ENCODE results near the gene FEV. TPM values are rescaled to one million over a fixed set of nuclear protein-coding genes. Genes with fewer than 3 reads are reported as not detected.

Gene FEV
- total RNA-seq, 4 donors from 2014 or later, result not detected

GRCh38 chr2:218984239-218985020 is 554 bp downstream of the FEV start:
- whole genome bisulfite sequencing, 2 donors, result 1 to 2% methylated on average over 48 to 50 of the region's 50 CpGs
- no peak overlapping the region for H3K4me3 ChIP-seq (ENCODE audit: low read depth, poor library complexity, severe bottlenecking)
- intact Hi-C loops (cut with DNase I; ENCODE audit: low total_unique reads), result no loop called here

GRCh38 chr2:218983934-218984238 is 1.1 kb downstream of the FEV start:
- 8 to 12% methylated on average over 10 of the region's 10 CpGs for WGBS, 2 donors
- TF ChIP-seq POLR2A (IDR thresholded peaks at IDR 0.05), result no peak
- TF ChIP-seq CTCF (IDR thresholded peaks at IDR 0.05), result no peak
- intact Hi-C loops (cut with DNase I; ENCODE audit: low total_unique reads), result no loop called here
- H3K4me3 ChIP-seq (ENCODE audit: low read depth, poor library complexity, severe bottlenecking), result no peak overlapping the region
- DNase-seq (ENCODE audit: low spot score in 2 of 2), result no peak

More at GRCh38 chr2:218984239-218985020, 554 bp downstream of the FEV start:
- no peak for DNase-seq (ENCODE audit: low spot score in 2 of 2)
- TF ChIP-seq CTCF (IDR thresholded peaks at IDR 0.05), result no peak
- no peak for TF ChIP-seq POLR2A (IDR thresholded peaks at IDR 0.05)

- no peak overlapping the region for H3K4me3 ChIP-seq (ENCODE audit: low read depth, poor library complexity, severe bottlenecking)
- 20 to 25% methylated on average over 20 to 23 of the region's 23 CpGs for WGBS, 2 donors
- intact Hi-C loops (cut with DNase I; ENCODE audit: low total_unique reads), result no loop called here
- TF ChIP-seq POLR2A (IDR thresholded peaks at IDR 0.05), result no peak
- no peak for TF ChIP-seq CTCF (IDR thresholded peaks at IDR 0.05)
- no peak for DNase-seq (ENCODE audit: low spot score in 2 of 2)
These were observed 1.6 kb downstream of the FEV start for GRCh38 chr2:218983263-218983933.

- H3K4me3 ChIP-seq (ENCODE audit: low read depth, poor library complexity, severe bottlenecking), result no peak overlapping the region
- DNase-seq (ENCODE audit: low spot score in 2 of 2), result no peak
- 8 to 9% methylated on average over 21 to 28 of the region's 28 CpGs for WGBS, 2 donors
- intact Hi-C loops (cut with DNase I; ENCODE audit: low total_unique reads), result no loop called here
- no peak for TF ChIP-seq POLR2A (IDR thresholded peaks at IDR 0.05)
- no peak for TF ChIP-seq CTCF (IDR thresholded peaks at IDR 0.05)
These were observed 2.3 kb downstream of the FEV start for GRCh38 chr2:218982586-218983262.

GRCh38 chr2:218981881-218982585 is 3.0 kb downstream of the FEV start:
- WGBS, 2 donors, result 1 to 2% methylated on average over 24 to 50 of the region's 69 CpGs
- intact Hi-C loops (cut with DNase I; ENCODE audit: low total_unique reads), result no loop called here
- H3K4me3 ChIP-seq (ENCODE audit: low read depth, poor library complexity, severe bottlenecking), result no peak overlapping the region
- no peak for DNase-seq (ENCODE audit: low spot score in 2 of 2)
- TF ChIP-seq CTCF (IDR thresholded peaks at IDR 0.05) (no peak), POLR2A (IDR thresholded peaks at IDR 0.05) (no peak)

Data from lower leg skin (tissue), 4 donors.